Thyroid gland (tissue), 4 donors: ENCODE data around the gene P2RX7. TPM values are rescaled to one million over a fixed set of nuclear protein-coding genes. Genes with fewer than 3 reads are reported as not detected.

ENCODE experiments used
- DNase-seq, 2 donors: peaks; one replicate each; pipeline ENCODE4 v3.0.0-alpha.2; 2019
- H3K27ac ChIP-seq, 3 donors: fragments of 200-600 bp; sonication (generic); 1 replicate in 2 of 3; 2 replicates in 1 of 3; pipeline ENCODE4 v1.5.1; 2016 to 2019; ENCODE audit warnings: mild to moderate bottlenecking in 1 of 3, moderate library complexity in 1 of 3
- H3K27me3 ChIP-seq: fragments of 200-600 bp; sonication (generic); one replicate; pipeline ENCODE4 v1.5.1; 2019
- H3K36me3 ChIP-seq, 2 donors: fragments of 200-600 bp; sonication (generic); one replicate each; pipeline ENCODE4 v1.5.1; 2016 to 2019
- H3K4me1 ChIP-seq, 2 donors: fragments of 200-600 bp; sonication (generic); one replicate each; pipeline ENCODE4 v1.5.1; 2017 to 2019
- H3K4me3 ChIP-seq, 3 donors: fragments of 200-600 bp; sonication (generic); replicated peaks in 1 of 3; 1 replicate in 2 of 3; 2 replicates in 1 of 3; pipeline ENCODE4 v1.5.1; 2016; ENCODE audit warnings: mild to moderate bottlenecking in 1 of 3
- H3K9me3 ChIP-seq: fragments of 200-600 bp; sonication (generic); one replicate; pipeline ENCODE4 v1.5.1; 2017
- POLR2A ChIP-seq, 2 donors: fragments of 450-650 bp; IDR thresholded peaks; one replicate each; pipeline ENCODE4 v1.6.1; 2017; ENCODE audit warnings: antibody characterized with exemption in 2 of 2, mild to moderate bottlenecking in 2 of 2, moderate library complexity in 1 of 2
- WGBS, 2 donors: methylation state at CpG; one replicate each; pipeline ENCODE4 v1.1.5; 2017; 5-methylcytosine and 5-hydroxymethylcytosine counted together
- intact Hi-C: fragments of 100-400 bp; cut with DNase I; formaldehyde crosslinking; loops from one replicate; pipeline ENCODE4 v1.15.1; 2023
- total RNA-seq, 4 donors: library from RNA; depleted of rRNA; stranded (reverse); fragments of >200 nt; gene quantifications; one replicate each; pipeline ENCODE4 v1.2.3, GENCODE V29; 2016
- TF ChIP-seq, protein P1 (sequence below), 6 experiments: fragments of 200-600 bp in 3 of 6; fragments of 450-650 bp in 3 of 6; sonication (generic) in 3 of 6; IDR thresholded peaks; one replicate each; pipeline ENCODE4 v1.5.1; 2016 to 2019; ENCODE audit warnings: antibody characterized with exemption in 6 of 6, mild to moderate bottlenecking in 2 of 6, inconsistent platforms in 1 of 6, moderate library complexity in 1 of 6

The P2RX7 gene
- total RNA-seq, 4 donors from 2014 or later = 0.44 to 1.5 (median 0.73) TPM

DNA sequence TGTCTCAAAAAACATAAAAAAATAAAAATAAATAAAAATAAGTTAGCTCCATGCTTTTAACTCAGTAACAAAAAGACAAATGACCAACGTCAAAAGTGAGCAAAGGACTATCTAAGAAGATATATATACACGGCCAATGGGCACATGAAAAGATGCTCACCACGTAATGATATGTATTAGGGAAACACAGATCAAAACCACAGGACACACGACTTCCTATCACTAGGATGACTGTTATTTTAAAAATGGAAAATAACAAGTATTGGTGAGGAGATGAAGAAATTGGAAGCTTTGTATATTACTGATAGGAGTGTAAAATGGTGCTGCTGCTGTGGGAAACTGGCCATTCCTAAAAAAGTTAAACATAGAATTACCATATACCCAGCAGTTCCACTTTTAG lies 20.2 kb upstream of the P2RX7 start:
- 75 to 78% methylated on average over 4 of the region's 4 CpGs for WGBS, 2 donors
- no peak for DNase-seq
- Histone ChIP-seq H3K9me3 (no peaks in the 10 kb centered on the region), H3K4me1 (no peaks in the 10 kb centered on the region), H3K4me3 (no peak overlapping the region), H3K36me3 (no peaks in the 10 kb centered on the region), H3K27ac (no peak overlapping the region), H3K27me3 (no peaks in the 10 kb centered on the region)
- intact Hi-C loops = no loop called here
- TF ChIP-seq, protein P1, sequence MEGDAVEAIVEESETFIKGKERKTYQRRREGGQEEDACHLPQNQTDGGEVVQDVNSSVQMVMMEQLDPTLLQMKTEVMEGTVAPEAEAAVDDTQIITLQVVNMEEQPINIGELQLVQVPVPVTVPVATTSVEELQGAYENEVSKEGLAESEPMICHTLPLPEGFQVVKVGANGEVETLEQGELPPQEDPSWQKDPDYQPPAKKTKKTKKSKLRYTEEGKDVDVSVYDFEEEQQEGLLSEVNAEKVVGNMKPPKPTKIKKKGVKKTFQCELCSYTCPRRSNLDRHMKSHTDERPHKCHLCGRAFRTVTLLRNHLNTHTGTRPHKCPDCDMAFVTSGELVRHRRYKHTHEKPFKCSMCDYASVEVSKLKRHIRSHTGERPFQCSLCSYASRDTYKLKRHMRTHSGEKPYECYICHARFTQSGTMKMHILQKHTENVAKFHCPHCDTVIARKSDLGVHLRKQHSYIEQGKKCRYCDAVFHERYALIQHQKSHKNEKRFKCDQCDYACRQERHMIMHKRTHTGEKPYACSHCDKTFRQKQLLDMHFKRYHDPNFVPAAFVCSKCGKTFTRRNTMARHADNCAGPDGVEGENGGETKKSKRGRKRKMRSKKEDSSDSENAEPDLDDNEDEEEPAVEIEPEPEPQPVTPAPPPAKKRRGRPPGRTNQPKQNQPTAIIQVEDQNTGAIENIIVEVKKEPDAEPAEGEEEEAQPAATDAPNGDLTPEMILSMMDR (IDR thresholded peaks at IDR 0.05) = no peak
- TF ChIP-seq POLR2A (IDR thresholded peaks at IDR 0.05) = no peak

DNA sequence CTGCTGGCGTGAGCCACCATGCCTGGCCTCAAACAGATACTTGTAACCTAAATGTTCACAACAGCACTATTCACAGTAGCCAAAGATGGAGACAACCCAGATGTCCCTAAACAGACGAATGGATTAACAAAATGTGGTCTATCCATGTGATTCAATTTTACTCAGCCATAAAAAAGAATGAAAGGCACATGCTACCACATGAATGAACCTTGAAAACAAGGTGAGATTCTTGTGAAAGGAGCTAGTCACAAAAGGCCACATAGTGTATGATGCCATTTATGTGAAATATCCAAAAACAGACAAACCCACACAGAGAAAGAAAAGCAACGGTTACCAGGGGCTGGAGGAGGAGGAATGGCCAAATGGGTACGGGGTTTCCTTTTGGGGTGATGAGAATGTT lies 19.6 kb upstream of the P2RX7 start:
- H3K27ac ChIP-seq = no peak overlapping the region
- H3K27me3 ChIP-seq = no peaks in the 10 kb centered on the region
- WGBS, 2 donors = 60 to 68% methylated on average over 4 of the region's 4 CpGs
- TF ChIP-seq, protein P1 (IDR thresholded peaks at IDR 0.05) = no peak
- TF ChIP-seq POLR2A (IDR thresholded peaks at IDR 0.05) = no peak
- intact Hi-C loops = no loop called here
- H3K4me1 ChIP-seq = no peaks in the 10 kb centered on the region
- H3K36me3 ChIP-seq = no peaks in the 10 kb centered on the region
- no peak overlapping the region for H3K4me3 ChIP-seq
- no peaks in the 10 kb centered on the region for H3K9me3 ChIP-seq
- no peak for DNase-seq

DNA sequence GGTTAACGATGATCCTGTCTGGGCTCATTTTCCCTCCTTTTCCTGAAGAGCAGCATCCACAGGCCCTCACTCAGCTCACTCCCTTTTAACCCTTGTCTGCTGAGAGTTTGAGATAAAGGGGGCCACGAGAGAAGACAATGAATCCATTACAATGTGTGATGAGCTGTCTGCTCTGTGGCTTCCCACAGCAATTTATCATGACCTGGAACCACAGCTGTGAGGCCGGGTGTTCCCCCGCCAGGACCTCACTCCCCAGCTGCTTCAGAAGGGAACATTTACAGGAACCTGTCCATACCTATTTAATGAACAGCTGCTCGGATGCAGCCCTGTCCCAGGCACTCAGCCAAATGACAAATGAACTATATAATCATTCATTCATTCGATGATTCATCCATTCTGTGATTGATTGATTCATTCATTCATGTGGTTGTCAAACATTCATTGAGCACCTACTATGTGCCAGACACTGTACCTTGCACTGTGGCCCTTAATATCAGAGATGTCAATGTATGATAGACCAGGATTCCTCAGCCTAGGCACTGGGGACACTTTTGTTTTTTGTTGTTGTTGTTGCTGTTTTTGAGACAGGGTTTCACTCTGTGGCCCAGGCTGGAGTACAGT lies 18.5 kb upstream of the P2RX7 start:
- H3K9me3 ChIP-seq = no peaks in the 10 kb centered on the region
- DNase-seq = no peak
- intact Hi-C loops = no loop called here
- TF ChIP-seq, protein P1 (IDR thresholded peaks at IDR 0.05) = no peak
- TF ChIP-seq POLR2A (IDR thresholded peaks at IDR 0.05) = no peak
- WGBS, 2 donors = 61 to 68% methylated on average over 6 of the region's 6 CpGs
- no peak overlapping the region for H3K4me3 ChIP-seq
- no peaks in the 10 kb centered on the region for H3K36me3 ChIP-seq
- no peaks in the 10 kb centered on the region for H3K27me3 ChIP-seq
- no peak overlapping the region for H3K27ac ChIP-seq
- no peaks in the 10 kb centered on the region for H3K4me1 ChIP-seq

DNA sequence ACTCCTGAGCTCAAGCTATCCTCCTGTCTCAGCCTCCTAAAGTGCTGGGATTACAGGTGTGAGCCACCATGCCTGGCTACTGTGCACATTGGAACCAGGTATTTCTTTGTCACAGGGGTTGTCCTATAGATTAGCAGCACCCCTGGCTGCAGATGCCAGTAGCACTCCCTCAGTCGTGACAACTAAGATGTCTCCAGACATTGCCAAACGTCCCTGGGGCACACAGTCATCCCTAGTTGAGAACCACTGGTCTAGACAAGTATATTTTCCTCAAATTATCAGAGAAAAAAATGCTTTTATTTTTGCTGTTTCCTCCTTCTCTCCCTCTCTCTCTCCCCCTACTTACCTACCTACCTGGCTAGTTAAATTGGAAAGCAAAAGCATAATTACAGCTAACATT lies 17.9 kb upstream of the P2RX7 start:
- intact Hi-C loops = no loop called here
- Histone ChIP-seq H3K27ac (no peak overlapping the region), H3K4me1 (no peaks in the 10 kb centered on the region), H3K4me3 (no peak overlapping the region), H3K36me3 (no peaks in the 10 kb centered on the region), H3K9me3 (no peaks in the 10 kb centered on the region), H3K27me3 (no peaks in the 10 kb centered on the region)
- TF ChIP-seq, protein P1 (IDR thresholded peaks at IDR 0.05) = no peak
- no peak for TF ChIP-seq POLR2A (IDR thresholded peaks at IDR 0.05)
- no peak for DNase-seq
- 32 to 68% methylated on average over 2 of the region's 2 CpGs for WGBS, 2 donors

DNA sequence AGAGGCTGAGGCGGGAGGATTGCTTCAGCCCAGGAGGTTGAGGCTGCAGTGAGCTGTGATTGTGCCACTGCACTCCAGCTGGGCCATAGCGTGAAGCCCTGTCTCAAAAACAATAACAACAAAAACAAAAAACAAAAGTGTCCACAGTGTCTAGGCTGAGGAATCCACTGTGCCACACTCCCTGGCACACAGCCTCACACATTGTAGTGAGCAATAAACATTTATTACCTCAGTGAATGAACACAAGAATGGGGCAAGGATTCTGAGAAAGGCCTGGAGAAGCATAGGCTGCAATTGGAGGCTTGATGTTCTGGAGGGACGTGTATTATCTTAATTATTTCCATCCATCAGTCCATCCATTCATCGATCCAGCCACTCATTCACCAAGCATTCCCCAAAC lies 17.1 kb upstream of the P2RX7 start:
- intact Hi-C loops = no loop called here
- no peaks in the 10 kb centered on the region for H3K9me3 ChIP-seq
- no peak for DNase-seq

More for the DNA sequence above, 17.1 kb upstream of the P2RX7 start:
- Histone ChIP-seq H3K27ac (no peak overlapping the region), H3K36me3 (no peaks in the 10 kb centered on the region), H3K4me1 (no peaks in the 10 kb centered on the region), H3K4me3 (no peak overlapping the region), H3K27me3 (no peaks in the 10 kb centered on the region)
- 84 to 88% methylated on average over 4 of the region's 4 CpGs for WGBS, 2 donors
- no peak for TF ChIP-seq POLR2A (IDR thresholded peaks at IDR 0.05)
- TF ChIP-seq, protein P1 (IDR thresholded peaks at IDR 0.05) = no peak
